Activated CD4-positive, alpha-beta T cell treated with anti-CD3 and anti-CD28 coated beads, Interleukin-10, Interleukin-2, amounts not matched to agents 100 ng/mL and 50 ng/mL, durations not matched to agents 16 hours and 8 hours (primary cell): ENCODE measurements around the gene FAM118B.
A peak's percentile ranks its signal among the peaks of the same experiment; 100 is the strongest.
"Not testable (repeated sequence)": the region's sequence is repeated elsewhere in the genome, so short reads cannot be mapped to it uniquely, and the experiment has no call there.

Experiments
- DNase-seq: peaks from one replicate; pipeline ENCODE4 v3.0.0-alpha.2; 2020

Gene FAM118B

DNA sequence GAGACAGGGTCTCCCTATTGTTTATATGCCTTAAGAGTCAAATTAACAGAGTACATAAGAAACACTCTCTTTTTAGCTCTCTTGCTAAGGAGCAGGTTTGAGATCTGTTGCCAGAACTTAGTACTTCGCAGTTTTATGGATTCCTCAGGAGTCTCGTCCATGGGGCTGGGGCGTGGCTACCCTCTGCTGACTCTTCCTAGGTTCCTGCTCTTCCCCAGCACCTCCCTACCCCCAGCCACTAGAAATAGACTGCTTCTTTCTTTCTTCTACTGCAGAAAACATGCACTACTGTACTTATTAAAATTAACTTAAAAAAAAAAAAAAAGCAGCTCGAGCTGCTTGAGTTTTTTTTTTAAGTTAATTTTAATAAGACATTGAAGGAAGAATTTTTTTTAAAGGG, 8.0 kb downstream of the FAM118B start:
- DNase-seq: no peak

GRCh38 chr11:126224647-126225294, 13.2 kb downstream of the FAM118B start:
- no peak for DNase-seq

DNA sequence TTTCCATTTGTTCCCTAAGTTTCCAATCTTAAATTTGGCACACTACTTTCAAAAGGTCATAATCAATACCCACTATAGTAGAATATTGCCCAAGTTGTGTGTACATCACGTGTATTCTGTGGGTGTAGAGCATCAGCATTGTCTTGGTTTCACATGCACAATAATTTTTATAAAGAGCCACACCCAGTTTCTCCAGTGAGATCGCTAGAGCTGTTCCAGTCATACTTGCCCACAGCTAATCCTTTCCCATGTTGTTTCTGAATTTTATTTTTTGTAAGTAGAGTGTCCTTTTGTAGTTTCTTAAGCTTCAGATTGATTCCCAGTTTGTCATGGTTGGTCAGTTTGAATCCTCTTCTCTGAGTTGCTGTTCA, 13.7 kb downstream of the FAM118B start:
- no peak for DNase-seq

GRCh38 chr11:126226334-126227084, 14.9 kb downstream of the FAM118B start:
- DNase-seq: no peak

DNA sequence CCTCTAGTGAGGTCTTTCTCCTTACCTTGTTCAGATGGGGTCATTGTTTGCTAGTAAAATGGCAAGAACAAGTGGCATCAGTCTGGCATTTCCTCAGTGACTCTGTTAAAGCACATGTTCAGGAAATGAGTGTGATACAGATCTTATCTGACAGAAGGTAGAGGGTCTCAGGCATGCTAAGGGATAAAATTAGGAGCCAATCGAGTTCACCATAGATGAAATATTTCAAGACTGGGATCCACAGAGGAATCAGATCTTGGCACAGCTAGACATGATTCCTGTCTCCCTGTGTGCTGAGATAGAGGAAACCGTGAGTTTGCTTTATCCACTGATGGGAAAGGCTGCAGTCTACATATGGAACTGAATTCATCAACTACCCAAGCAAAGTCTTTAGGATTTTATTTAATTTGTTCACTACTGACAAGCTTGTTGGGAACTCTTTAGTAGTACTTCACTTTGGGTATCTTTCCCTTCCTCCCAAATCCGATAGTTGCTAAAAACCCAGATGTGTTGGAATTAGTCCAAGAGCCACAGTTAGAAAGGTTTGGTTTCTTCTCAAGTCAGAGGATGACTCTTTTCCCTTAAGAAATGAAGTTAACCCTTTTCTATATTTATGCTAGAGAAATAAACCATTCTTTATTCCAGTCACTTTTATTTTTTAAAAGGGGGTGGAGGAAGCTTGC, 18.4 kb downstream of the FAM118B start:
- DNase-seq: no peak

DNA sequence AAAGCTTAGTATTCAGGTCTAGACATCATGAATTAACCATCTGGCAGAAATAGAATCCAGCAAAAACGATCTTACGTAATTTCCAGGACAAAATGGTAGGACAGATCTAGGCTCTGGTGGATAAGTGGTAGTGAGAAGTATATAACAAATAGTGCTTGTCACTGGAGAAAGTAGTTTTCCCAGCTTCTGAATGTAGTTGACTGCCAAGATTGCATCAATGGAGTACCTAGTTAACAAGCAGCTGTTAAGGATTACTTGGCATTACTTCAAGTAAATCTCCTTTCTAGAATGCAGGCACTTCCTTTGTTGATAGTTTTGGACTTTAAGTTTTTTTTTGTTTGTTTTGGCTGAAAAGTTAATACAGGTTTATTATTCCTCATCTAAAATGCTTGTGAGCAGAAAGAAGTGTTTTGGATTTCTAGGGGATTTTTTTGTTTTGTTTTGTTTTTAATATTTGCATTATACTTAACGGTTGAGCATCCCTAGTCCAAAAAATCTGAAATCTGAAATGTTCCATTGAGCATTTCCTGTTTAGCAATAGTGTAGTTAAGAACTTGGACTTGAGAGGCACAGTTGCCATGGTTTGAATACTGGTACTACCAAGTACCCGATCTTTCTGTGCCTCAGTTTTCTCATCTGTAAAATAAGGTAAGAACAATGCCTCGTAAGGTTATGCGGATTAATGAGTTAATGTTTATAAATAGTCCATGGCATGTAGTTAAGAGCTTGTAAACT, 20.3 kb downstream of the FAM118B start:
- no peak for DNase-seq

- DNase-seq: no peak
These were observed 21.1 kb downstream of the FAM118B start for GRCh38 chr11:126232683-126233082.

- no peak for DNase-seq
These were observed 21.8 kb downstream of the FAM118B start for GRCh38 chr11:126233391-126233790.

- DNase-seq: no peak
These were observed 35.1 kb downstream of the FAM118B start for GRCh38 chr11:126246636-126247035.

- DNase-seq: no peak
These were observed 41.7 kb downstream of the FAM118B start for GRCh38 chr11:126253265-126253664.

DNA sequence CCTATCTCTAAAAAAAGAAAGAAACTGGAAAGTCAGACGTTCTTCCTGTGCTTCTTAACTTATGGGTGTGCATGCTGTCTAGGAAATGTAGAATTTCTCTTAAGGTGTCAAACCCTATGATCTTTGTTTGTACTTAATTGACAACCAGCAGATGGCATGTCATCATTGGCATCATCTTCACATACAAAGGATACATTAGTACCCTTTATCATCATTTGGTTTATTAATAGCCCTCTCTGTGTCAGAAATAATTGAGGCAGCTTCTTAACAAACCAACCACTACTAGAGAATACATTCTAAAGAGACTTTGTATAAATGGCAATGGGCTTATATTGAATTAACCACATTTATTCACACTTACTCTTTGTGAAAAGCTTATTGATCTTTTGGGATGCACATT, 43.2 kb downstream of the FAM118B start:
- no peak for DNase-seq

- DNase-seq: not testable (repeated sequence)
These were observed 43.9 kb downstream of the FAM118B start for GRCh38 chr11:126255507-126255906.

- DNase-seq: no peak
These were observed 44.6 kb downstream of the FAM118B start for GRCh38 chr11:126256216-126256615.

- DNase-seq: no peak
These were observed 45.6 kb downstream of the FAM118B start for GRCh38 chr11:126257144-126257543.

GRCh38 chr11:126257764-126258163, 46.2 kb downstream of the FAM118B start:
- DNase-seq: no peak

DNA sequence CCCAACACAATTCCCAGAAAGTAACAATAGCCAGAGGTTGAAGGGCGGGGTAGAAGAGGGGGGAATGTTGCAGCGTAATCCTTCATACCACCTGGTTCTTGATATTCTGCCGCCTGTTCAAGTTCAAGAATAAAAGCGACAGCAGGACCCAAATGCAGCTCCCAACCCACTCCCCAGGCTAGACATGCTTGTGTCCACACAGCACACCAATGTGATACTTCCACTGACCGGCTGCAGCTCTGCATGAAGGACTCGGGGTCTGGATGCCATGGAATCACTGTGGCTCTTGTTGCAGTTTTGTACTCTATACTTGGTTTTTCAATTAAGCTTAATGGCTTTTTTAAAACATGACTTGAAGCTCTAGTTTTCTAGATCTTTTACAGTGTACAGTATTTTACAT, 50.6 kb downstream of the FAM118B start:
- no peak for DNase-seq

- DNase-seq: no peak
These were observed 51.9 kb downstream of the FAM118B start for GRCh38 chr11:126263489-126263888.

DNA sequence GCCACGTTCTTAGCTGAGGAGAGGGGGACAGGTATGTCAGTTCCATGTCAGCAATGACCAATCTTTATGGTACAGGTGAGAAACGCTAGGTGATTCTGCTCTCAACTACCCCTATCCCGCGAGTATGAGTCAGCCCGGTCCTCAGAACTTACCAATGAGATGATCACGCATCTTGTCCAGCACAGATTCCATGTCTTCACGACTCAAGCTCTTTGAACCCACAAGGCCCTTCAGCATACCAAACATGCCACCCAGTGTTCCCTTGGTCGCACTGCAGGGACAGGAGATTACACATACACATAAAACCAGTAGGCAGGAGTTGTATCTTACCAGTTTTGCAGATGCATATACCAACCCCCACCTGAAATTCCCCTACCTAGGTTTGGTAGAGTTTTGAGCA, 54.2 kb downstream of the FAM118B start:
- DNase-seq: no peak

- no peak for DNase-seq
These were observed 56.1 kb downstream of the FAM118B start for GRCh38 chr11:126267650-126268049.

DNA sequence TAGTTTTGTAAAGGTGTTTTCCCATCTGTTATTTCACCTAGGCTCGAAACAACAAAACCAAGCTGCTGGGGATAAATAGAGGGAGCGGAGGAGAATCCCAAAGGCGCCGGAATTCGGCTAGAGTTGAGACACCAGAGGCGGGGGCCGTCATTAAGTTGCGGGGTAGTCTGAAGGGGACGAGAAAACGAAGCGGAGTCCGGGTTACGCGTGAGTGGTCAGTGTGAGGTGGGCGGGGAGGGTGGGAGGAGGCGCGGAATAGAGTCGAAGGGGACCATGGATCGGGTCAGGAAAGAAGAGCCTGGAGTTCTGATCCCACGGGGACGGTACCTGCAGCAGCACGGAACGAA, 56.8 kb downstream of the FAM118B start:
- DNase-seq: no peak

- DNase-seq: peak; percentile 100
These were observed 57.4 kb downstream of the FAM118B start, which contains the start of the genes FOXRED1 and SRPRA for GRCh38 chr11:126268708-126269579. FOXRED1 (plus strand) TSS chr11:126269154; CDS start chr11:126269207, 53 bp downstream. SRPRA (minus strand) TSS chr11:126268895; CDS start chr11:126268804, 91 bp downstream.

DNA sequence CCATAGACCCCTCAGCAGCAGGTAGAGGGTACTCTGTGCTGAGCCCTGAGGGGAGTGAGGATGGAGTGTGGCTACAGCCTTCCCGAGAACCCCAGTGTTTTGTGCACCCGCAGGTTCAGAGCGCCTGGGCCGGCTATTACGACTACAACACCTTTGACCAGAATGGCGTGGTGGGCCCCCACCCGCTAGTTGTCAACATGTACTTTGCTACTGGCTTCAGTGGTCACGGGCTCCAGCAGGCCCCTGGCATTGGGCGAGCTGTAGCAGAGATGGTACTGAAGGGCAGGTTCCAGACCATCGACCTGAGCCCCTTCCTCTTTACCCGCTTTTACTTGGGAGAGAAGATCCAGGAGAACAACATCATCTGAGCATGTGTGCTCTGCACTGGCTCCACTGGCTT, 65.7 kb downstream of the FAM118B start:
- DNase-seq: no peak
